HepG2 (cell line): ENCODE measurements around the gene GPR31. TPM values are rescaled to one million over a fixed set of nuclear protein-coding genes. Genes with fewer than 3 reads are reported as not detected.
A peak's percentile ranks its signal among the peaks of the same experiment; 100 is the strongest.

ENCODE experiments used
- ARHGAP35 ChIP-seq: sonication (generic); formaldehyde crosslinking; IDR thresholded peaks from 2 replicates; pipeline ENCODE4 v1.9.0; 2022; ENCODE audit warnings: mild to moderate bottlenecking, inconsistent platforms, moderate library complexity, missing genetic modification reagents, borderline replicate concordance
- CBX5 ChIP-seq: sonication (generic); formaldehyde crosslinking; IDR thresholded peaks from 2 replicates; pipeline ENCODE4 v1.4.0; 2020; ENCODE audit warnings: missing genetic modification reagents, borderline replicate concordance
- E2F2 ChIP-seq: sonication (generic); formaldehyde crosslinking; IDR thresholded peaks from 2 replicates; pipeline ENCODE4 v1.4.0; 2020; ENCODE audit warnings: missing genetic modification reagents, borderline replicate concordance
- ESRRA ChIP-seq: sonication (generic); formaldehyde crosslinking; IDR thresholded peaks from 2 replicates; pipeline ENCODE4 v1.5.1; 2020; ENCODE audit warnings: mild to moderate bottlenecking, low read depth, missing genetic modification reagents
- FOXK1 ChIP-seq: sonication (generic); formaldehyde crosslinking; IDR thresholded peaks from 2 replicates; pipeline ENCODE4 v1.4.0; 2020; ENCODE audit warnings: low read depth, missing genetic modification reagents, borderline replicate concordance
- JDP2 ChIP-seq: sonication (generic); formaldehyde crosslinking; IDR thresholded peaks from 2 replicates; pipeline ENCODE4 v1.8.1; 2022; ENCODE audit warnings: missing genetic modification reagents, borderline replicate concordance
- MEIS2 ChIP-seq: sonication (generic); formaldehyde crosslinking; IDR thresholded peaks from 2 replicates; pipeline ENCODE4 v1.9.0; 2021; ENCODE audit warnings: mild to moderate bottlenecking, missing genetic modification reagents
- PHF5A ChIP-seq: IDR thresholded peaks from one replicate; pipeline ENCODE4 v1.6.1; 2018; ENCODE audit warnings: low read depth, missing genetic modification reagents; ENCODE audit not compliant: unreplicated experiment
- SP4 ChIP-seq: sonication (generic); formaldehyde crosslinking; IDR thresholded peaks from 2 replicates; pipeline ENCODE4 v1.8.1; 2023; ENCODE audit warnings: mild to moderate bottlenecking, missing genetic modification reagents
- TBP ChIP-seq: sonication (generic); formaldehyde crosslinking; IDR thresholded peaks from 2 replicates; pipeline ENCODE4 v1.5.0; 2020; ENCODE audit warnings: missing genetic modification reagents
- U2AF1 ChIP-seq: fragments of 200-400 bp; formaldehyde crosslinking; optimal IDR thresholded peaks from 2 replicates; pipeline ENCODE3; 2017; ENCODE audit warnings: mild to moderate bottlenecking, low read depth, low read length
- ZNF10 ChIP-seq: sonication (generic); formaldehyde crosslinking; IDR thresholded peaks from 2 replicates; pipeline ENCODE4 v1.4.0; 2020; ENCODE audit warnings: mild to moderate bottlenecking, low read depth, missing genetic modification reagents, borderline replicate concordance
- ZNF354B ChIP-seq: sonication (generic); formaldehyde crosslinking; IDR thresholded peaks from 2 replicates; pipeline ENCODE4 v1.8.0; 2022; ENCODE audit warnings: mild to moderate bottlenecking, missing genetic modification reagents
- ZNF451 ChIP-seq: sonication (generic); formaldehyde crosslinking; IDR thresholded peaks from 2 replicates; pipeline ENCODE4 v1.5.0; 2020; ENCODE audit warnings: mild to moderate bottlenecking, missing genetic modification reagents
- ZNF562 ChIP-seq: sonication (generic); formaldehyde crosslinking; IDR thresholded peaks from 2 replicates; pipeline ENCODE4 v1.8.0; 2022; ENCODE audit warnings: missing genetic modification reagents, borderline replicate concordance
- ZNF781 ChIP-seq: sonication (generic); formaldehyde crosslinking; IDR thresholded peaks from 2 replicates; pipeline ENCODE4 v1.5.1; 2020; ENCODE audit warnings: borderline replicate concordance, mild to moderate bottlenecking, missing genetic modification reagents; ENCODE audit errors: not compliant biosample characterization
- polyA plus RNA-seq, 8 experiments: library from polyadenylated mRNA; depleted of rRNA in 3 of 8; stranded (reverse) in 7 of 8; unstranded in 1 of 8; fragments of >200 nt; fragmentation: Illumina TruSeq in 4 of 8; extraction: Trizol in 4 of 8; gene quantifications; 2 replicates each; pipeline versions ENCODE4 v1.2.1 to v1.2.3, GENCODE V29; 2011 to 2016; ENCODE audit warnings: low read depth in 4 of 8, missing spikeins in 1 of 8, mixed read lengths in 1 of 8; ENCODE audit not compliant: insufficient read depth in 1 of 8
- total RNA-seq, 5 experiments: library from RNA; depleted of rRNA; stranded (reverse); fragments of >200 nt; fragmentation: Illumina TruSeq; extraction: Trizol; gene quantifications; 2 replicates each; pipeline ENCODE4 v1.2.3, GENCODE V29; 2016; ENCODE audit warnings: low read depth in 1 of 5
- TF ChIP-seq, protein P1 (sequence below): sonication (generic); formaldehyde crosslinking; IDR thresholded peaks from 2 replicates; pipeline ENCODE4 v1.4.0; 2020; ENCODE audit warnings: low read depth, missing genetic modification reagents
- TF ChIP-seq, protein P2 (sequence below): sonication (generic); formaldehyde crosslinking; conservative IDR thresholded peaks from 2 replicates; pipeline ENCODE4 v1.8.0; 2022; ENCODE audit warnings: low read depth, missing genetic modification reagents
- TF ChIP-seq, protein P3 (sequence below): sonication (generic); formaldehyde crosslinking; IDR thresholded peaks from 2 replicates; pipeline ENCODE4 v1.9.0; 2022; ENCODE audit warnings: missing genetic modification reagents, mild to moderate bottlenecking, borderline replicate concordance

Gene GPR31
- total and polyA plus RNA-seq, 2 of the 13 experiments (the other 11 are each of a cell fraction or from before 2014, with no cell fraction given) = not detected

DNA sequence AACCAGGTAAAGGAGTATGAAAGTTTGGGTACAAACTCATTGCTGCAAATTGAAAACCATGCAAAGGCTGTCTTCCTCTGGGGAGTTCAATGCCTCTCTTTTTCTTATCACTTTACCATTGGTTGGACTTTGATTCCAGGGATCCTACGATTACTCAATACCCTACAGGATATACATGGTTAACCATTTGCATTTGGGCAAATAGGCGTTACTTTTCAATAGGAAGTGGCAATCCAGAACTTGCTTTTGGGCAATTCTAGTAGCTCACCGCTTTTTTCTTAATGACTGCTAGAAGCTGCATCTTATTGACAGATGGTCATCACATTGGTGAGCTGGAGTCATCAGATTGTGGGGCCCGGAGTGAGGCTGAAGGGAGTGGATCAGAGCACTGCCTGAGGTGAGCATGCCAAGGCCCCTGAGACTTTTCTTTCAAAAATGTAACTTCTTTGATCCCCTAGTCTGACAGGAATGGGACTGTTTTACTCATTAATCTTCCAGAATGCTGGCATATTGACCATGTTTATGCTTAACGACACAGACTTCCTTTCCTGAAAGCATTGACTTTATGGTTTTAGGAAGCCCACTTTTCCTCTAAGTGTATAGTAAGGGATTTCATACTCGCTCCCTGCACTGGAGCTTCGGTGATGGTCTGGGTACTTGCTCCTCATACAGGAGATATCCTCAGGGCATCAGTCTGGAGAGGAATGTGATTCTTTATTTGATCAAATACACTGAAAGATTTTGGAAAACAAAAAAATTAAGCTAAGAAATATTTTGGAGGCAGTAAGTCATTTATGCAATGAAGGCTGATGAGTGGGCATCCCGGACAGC lies 34.7 kb downstream of the GPR31 start, which contains the start of gene CCR6 (continued):
- TF ChIP-seq ESRRA (CRISPR knock-in tag) (no peak; the same call in 1 of the 2 replicates), FOXK1 (CRISPR knock-in tag) (peak; percentile 57; the same call in 1 of the 2 replicates), ZNF354B (CRISPR knock-in tag) (no peak), ARHGAP35 (CRISPR knock-in tag) (no peak), ZNF10 (CRISPR knock-in tag) (no peak), TBP (CRISPR knock-in tag) (no peak), SP4 (CRISPR knock-in tag) (no peak), JDP2 (CRISPR knock-in tag) (no peak), ZNF781 (CRISPR knock-in tag) (no peak), E2F2 (CRISPR knock-in tag) (no peak), U2AF1 (no peak), CBX5 (CRISPR knock-in tag) (no peak), ZNF451 (CRISPR knock-in tag) (no peak), PHF5A (CRISPR knock-in tag) (peak; percentile 86), MEIS2 (CRISPR knock-in tag) (no peak), ZNF562 (CRISPR knock-in tag) (no peak)
- TF ChIP-seq, protein P1, sequence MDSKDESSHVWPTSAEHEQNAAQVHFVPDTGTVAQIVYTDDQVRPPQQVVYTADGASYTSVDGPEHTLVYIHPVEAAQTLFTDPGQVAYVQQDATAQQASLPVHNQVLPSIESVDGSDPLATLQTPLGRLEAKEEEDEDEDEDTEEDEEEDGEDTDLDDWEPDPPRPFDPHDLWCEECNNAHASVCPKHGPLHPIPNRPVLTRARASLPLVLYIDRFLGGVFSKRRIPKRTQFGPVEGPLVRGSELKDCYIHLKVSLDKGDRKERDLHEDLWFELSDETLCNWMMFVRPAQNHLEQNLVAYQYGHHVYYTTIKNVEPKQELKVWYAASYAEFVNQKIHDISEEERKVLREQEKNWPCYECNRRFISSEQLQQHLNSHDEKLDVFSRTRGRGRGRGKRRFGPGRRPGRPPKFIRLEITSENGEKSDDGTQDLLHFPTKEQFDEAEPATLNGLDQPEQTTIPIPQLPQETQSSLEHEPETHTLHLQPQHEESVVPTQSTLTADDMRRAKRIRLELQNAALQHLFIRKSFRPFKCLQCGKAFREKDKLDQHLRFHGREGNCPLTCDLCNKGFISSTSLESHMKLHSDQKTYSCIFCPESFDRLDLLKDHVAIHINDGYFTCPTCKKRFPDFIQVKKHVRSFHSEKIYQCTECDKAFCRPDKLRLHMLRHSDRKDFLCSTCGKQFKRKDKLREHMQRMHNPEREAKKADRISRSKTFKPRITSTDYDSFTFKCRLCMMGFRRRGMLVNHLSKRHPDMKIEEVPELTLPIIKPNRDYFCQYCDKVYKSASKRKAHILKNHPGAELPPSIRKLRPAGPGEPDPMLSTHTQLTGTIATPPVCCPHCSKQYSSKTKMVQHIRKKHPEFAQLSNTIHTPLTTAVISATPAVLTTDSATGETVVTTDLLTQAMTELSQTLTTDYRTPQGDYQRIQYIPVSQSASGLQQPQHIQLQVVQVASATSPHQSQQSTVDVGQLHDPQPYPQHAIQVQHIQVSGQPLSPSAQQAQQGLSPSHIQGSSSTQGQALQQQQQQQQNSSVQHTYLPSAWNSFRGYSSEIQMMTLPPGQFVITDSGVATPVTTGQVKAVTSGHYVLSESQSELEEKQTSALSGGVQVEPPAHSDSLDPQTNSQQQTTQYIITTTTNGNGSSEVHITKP = no peak
- TF ChIP-seq, protein P2, sequence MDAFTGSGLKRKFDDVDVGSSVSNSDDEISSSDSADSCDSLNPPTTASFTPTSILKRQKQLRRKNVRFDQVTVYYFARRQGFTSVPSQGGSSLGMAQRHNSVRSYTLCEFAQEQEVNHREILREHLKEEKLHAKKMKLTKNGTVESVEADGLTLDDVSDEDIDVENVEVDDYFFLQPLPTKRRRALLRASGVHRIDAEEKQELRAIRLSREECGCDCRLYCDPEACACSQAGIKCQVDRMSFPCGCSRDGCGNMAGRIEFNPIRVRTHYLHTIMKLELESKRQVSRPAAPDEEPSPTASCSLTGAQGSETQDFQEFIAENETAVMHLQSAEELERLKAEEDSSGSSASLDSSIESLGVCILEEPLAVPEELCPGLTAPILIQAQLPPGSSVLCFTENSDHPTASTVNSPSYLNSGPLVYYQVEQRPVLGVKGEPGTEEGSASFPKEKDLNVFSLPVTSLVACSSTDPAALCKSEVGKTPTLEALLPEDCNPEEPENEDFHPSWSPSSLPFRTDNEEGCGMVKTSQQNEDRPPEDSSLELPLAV (CRISPR knock-in tag) = no peak
- TF ChIP-seq, protein P3, sequence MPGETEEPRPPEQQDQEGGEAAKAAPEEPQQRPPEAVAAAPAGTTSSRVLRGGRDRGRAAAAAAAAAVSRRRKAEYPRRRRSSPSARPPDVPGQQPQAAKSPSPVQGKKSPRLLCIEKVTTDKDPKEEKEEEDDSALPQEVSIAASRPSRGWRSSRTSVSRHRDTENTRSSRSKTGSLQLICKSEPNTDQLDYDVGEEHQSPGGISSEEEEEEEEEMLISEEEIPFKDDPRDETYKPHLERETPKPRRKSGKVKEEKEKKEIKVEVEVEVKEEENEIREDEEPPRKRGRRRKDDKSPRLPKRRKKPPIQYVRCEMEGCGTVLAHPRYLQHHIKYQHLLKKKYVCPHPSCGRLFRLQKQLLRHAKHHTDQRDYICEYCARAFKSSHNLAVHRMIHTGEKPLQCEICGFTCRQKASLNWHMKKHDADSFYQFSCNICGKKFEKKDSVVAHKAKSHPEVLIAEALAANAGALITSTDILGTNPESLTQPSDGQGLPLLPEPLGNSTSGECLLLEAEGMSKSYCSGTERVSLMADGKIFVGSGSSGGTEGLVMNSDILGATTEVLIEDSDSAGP (CRISPR knock-in tag) = no peak
